ENCODE data around the gene TUBB6. TPM values are rescaled to one million over a fixed set of nuclear protein-coding genes. Genes with fewer than 3 reads are reported as not detected.

The TUBB6 gene
- total RNA-seq, 4 donors from 2014 or later = 316 to 921 (median 720) TPM

DNA sequence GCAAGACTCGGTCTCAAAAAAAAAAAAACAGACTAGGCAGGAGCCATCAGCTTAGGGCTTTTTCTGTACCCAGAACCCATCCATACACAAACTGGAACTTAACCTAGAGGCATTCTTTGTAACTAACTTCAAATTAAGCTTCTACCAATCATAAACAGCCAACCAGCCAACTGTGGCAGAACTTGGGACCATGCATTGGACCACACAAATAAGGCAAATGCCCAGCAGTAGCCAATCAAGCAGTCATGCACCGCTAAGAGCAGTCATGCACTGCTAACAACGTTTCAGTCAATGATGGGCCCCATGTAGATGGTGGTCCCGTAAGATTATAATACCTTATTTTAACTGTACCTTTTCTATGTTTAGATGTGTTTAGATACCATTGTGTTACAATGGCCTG, 22.7 kb downstream of the TUBB6 start:
- DNase-seq (ENCODE audit: low spot score) = no peak

DNA sequence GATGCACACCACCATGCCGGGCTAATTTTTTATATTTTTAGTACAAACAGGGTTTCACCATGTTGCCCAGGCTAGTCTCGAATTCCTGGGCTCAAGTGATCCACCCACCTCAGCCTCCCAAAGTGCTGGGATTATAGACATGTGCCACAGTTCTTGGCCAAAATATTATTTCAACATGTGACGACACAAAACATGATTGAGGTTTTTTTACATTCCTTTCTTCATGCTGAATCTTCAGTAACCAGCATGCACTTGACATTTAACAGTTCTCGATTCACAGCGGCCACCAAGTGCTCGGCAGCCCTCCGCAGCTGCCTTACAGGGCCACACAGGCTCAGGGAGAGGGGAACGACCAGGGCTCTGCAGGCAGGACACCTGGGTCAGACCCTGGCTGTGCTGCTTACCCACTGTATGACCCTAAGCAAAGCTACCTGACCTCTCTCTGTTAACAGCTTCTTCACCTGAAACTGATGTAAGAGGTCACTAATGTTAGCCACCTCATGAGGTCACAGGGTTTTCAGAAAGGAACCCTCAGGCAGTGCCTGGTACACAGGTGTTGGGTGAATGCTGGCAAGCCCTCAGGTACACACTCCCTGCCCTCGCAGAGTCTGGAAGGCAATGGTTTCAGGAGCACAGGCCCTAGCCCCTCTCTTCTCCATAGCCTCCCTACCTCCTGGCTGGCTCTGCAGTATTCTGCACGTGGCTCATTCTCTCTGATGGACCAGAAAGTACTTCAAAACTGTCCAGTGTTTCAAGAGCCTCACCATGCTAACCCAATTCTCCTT, 25.7 kb downstream of the TUBB6 start:
- TF ChIP-seq, protein P1, sequence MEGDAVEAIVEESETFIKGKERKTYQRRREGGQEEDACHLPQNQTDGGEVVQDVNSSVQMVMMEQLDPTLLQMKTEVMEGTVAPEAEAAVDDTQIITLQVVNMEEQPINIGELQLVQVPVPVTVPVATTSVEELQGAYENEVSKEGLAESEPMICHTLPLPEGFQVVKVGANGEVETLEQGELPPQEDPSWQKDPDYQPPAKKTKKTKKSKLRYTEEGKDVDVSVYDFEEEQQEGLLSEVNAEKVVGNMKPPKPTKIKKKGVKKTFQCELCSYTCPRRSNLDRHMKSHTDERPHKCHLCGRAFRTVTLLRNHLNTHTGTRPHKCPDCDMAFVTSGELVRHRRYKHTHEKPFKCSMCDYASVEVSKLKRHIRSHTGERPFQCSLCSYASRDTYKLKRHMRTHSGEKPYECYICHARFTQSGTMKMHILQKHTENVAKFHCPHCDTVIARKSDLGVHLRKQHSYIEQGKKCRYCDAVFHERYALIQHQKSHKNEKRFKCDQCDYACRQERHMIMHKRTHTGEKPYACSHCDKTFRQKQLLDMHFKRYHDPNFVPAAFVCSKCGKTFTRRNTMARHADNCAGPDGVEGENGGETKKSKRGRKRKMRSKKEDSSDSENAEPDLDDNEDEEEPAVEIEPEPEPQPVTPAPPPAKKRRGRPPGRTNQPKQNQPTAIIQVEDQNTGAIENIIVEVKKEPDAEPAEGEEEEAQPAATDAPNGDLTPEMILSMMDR (IDR thresholded peaks at IDR 0.05) = no peak
- no peak for DNase-seq (ENCODE audit: low spot score)
- no peak for ATAC-seq (ENCODE audit: low FRiP score)

More for the DNA sequence above, 22.7 kb downstream of the TUBB6 start:
- ATAC-seq (ENCODE audit: low FRiP score) = no peak
- TF ChIP-seq, protein P1 (IDR thresholded peaks at IDR 0.05) = no peak

DNA sequence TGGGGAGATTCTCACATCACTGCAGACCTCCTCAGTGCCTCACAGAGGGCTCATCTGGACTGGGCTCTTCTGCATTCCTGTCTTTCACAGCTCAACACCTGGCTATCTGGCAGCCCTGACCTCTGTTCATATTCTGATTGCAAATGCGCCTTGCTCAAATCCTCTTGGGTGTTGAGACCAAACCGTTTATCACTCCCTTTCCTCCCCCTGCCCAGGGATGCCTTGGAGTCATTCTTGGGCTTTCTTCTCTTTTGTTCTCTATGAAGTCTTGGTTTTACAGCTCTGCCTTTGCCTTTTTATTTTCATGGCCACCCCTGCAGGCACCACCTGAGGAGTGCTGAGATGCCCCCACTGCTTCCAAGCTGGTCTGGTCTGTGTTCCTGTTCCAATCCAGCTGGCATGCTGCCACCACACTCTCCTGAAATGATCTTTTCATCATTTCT, 26.3 kb downstream of the TUBB6 start:
- ATAC-seq (ENCODE audit: low FRiP score) = no peak
- no peak for DNase-seq (ENCODE audit: low spot score)
- TF ChIP-seq, protein P1 (IDR thresholded peaks at IDR 0.05) = no peak

DNA sequence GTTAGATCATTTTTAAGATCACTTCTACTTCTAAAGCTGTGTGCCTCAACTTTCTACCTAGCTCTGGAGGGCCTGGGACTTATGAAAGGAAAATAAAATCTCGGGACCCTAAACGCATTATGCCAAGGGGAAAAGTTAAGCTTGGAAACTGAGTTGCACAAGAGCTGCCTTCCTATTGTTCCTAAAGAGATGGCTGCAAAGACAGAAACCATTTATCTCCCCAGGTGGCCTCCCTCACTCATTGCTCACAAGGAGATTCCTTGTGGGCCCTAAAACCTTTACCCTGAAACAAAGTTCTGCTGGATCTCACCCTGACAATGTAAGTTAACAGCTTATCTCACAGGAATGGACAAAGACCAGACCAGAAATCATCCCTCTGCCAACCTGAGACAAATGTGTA, 26.8 kb downstream of the TUBB6 start:
- TF ChIP-seq, protein P1 (IDR thresholded peaks at IDR 0.05) = no peak
- DNase-seq (ENCODE audit: low spot score) (no peak), ATAC-seq (ENCODE audit: low FRiP score) (no peak)

DNA sequence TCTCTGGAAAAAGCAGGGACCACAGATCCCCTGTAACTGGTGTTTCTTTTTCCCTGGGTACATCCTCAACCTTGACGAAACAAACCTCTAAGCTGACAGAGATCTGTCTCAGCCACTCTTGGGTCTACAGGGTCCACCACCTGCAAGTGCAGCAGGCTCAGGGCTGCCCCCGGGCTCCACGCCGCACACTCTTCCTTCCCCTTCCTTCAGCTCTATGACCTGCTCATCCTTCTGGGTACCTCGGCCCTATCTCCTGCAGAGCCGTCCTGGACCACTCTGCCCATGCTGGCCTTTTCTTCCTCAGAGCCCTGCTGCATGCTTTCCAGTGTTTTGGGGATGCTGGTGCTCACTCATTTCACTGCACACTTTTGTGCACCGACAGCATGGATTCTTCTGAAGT, 27.5 kb downstream of the TUBB6 start:
- TF ChIP-seq, protein P1 (IDR thresholded peaks at IDR 0.05) = no peak
- DNase-seq (ENCODE audit: low spot score) (no peak), ATAC-seq (ENCODE audit: low FRiP score) (no peak)

DNA sequence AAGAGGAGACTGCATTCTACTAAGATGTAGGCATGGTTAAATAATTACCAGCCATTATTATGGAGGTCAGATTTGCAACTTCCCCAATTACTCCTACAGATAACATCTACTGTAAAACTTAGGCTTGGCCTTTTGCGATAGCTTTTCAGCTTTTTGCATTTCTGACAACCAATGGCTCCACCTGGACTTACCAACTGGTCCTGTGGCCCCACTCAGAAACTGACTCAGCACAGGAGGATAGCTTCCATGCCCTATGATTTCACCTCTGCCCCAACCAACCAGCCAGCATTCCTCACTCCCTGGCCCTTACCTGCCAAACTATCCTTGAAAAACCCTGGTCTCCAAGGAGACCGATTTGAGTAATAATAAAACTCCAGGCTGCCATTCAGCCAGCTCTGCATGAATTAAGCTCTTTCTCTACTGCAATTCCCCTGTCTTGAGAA, 28.2 kb downstream of the TUBB6 start:
- no peak for DNase-seq (ENCODE audit: low spot score)
- ATAC-seq (ENCODE audit: low FRiP score) = no peak
- TF ChIP-seq, protein P1 (IDR thresholded peaks at IDR 0.05) = no peak

DNA sequence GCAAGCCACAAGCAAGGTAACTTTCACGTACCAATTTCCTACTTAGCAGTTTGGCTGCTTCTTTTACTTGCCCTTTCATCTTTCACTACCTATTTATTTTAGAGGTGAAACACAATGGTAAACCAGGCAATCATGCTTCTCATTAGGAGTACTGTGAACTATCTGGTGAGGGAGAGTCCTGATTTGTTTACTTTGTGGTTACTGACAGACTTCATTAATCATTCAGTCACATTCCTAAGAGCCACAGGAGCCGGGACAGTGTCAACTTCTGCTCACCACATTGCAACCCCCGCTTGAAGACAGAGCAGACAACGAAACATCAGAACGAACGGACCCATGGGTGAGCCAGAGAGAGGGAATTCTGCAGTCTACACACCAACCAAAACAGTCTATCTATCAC, 28.8 kb downstream of the TUBB6 start:
- no peak for DNase-seq (ENCODE audit: low spot score)
- TF ChIP-seq, protein P1 (IDR thresholded peaks at IDR 0.05) = no peak
- no peak for ATAC-seq (ENCODE audit: low FRiP score)
